Urothelium cell line (cell line): ENCODE measurements around the gene SPEN.
A peak's percentile ranks its signal among the peaks of the same experiment; 100 is the strongest.
"Not testable (repeated sequence)": the region's sequence is repeated elsewhere in the genome, so short reads cannot be mapped to it uniquely, and the experiment has no call there.

Experiments used
- DNase-seq: peaks from one replicate; pipeline ENCODE4 v3.0.0; 2011; ENCODE audit warnings: low spot score, mixed read lengths
- FAIRE-seq: peaks from 2 replicates; lab custom pipeline; 2011; peaks lifted over from hg19 to GRCh38; lab: Jason Lieb, UNC

SPEN gene

GRCh38 chr1:15892857-15893599, 45.5 kb downstream of the SPEN start:
- FAIRE-seq, DNase-seq: not testable (repeated sequence)

GRCh38 chr1:15895233-15895632, 47.7 kb downstream of the SPEN start:
- FAIRE-seq, result no peak

GRCh38 chr1:15896841-15897610, 49.5 kb downstream of the SPEN start:
- DNase-seq, FAIRE-seq: not testable (repeated sequence)

More at GRCh38 chr1:15895233-15895632, 47.7 kb downstream of the SPEN start:
- no peak for DNase-seq

GRCh38 chr1:15899266-15899665, 51.8 kb downstream of the SPEN start:
- FAIRE-seq (no peak), DNase-seq (no peak)

GRCh38 chr1:15900662-15901279, 53.3 kb downstream of the SPEN start:
- FAIRE-seq (no peak), DNase-seq (no peak)

- FAIRE-seq (no peak), DNase-seq (no peak)
Observed at GRCh38 chr1:15902882-15903281, 55.4 kb downstream of the SPEN start.

GRCh38 chr1:15908597-15908996, 61.1 kb downstream of the SPEN start:
- FAIRE-seq (no peak), DNase-seq (no peak)

GRCh38 chr1:15911141-15911540, 63.6 kb downstream of the SPEN start:
- DNase-seq (no peak), FAIRE-seq (no peak)

GRCh38 chr1:15911927-15912326, 64.4 kb downstream of the SPEN start:
- DNase-seq, result no peak

GRCh38 chr1:15913607-15914006, 66.1 kb downstream of the SPEN start:
- FAIRE-seq, result not testable (repeated sequence)

More at GRCh38 chr1:15911927-15912326, 64.4 kb downstream of the SPEN start:
- no peak for FAIRE-seq

GRCh38 chr1:15915991-15916390, 68.5 kb downstream of the SPEN start:
- DNase-seq (no peak), FAIRE-seq (no peak)

More at GRCh38 chr1:15913607-15914006, 66.1 kb downstream of the SPEN start:
- not testable (repeated sequence) for DNase-seq

- DNase-seq (no peak), FAIRE-seq (no peak)
Observed at GRCh38 chr1:15916417-15916816, 68.9 kb downstream of the SPEN start.

- DNase-seq (no peak), FAIRE-seq (no peak)
Observed at GRCh38 chr1:15916916-15917315, 69.4 kb downstream of the SPEN start.

- DNase-seq (peak; percentile 69), FAIRE-seq (peak; percentile 40)
Observed at GRCh38 chr1:15918962-15919715, 71.6 kb downstream of the SPEN start.

GRCh38 chr1:15923241-15923640, 75.7 kb downstream of the SPEN start:
- peak; percentile 34 for DNase-seq
- no peak for FAIRE-seq

- not testable (repeated sequence) for DNase-seq, FAIRE-seq
Observed at GRCh38 chr1:15926448-15926847, 78.9 kb downstream of the SPEN start.

GRCh38 chr1:15928971-15929965, 81.8 kb downstream of the SPEN start:
- FAIRE-seq (no peak), DNase-seq (no peak)

GRCh38 chr1:15931401-15931800, 83.9 kb downstream of the SPEN start:
- FAIRE-seq (no peak), DNase-seq (no peak)

- DNase-seq (no peak), FAIRE-seq (no peak)
Observed at GRCh38 chr1:15931884-15932283, 84.4 kb downstream of the SPEN start.

GRCh38 chr1:15932612-15933011, 85.1 kb downstream of the SPEN start:
- no peak for FAIRE-seq
- no peak for DNase-seq
